ENCODE results near the gene NLRX1. TPM values are rescaled to one million over a fixed set of nuclear protein-coding genes. Genes with fewer than 3 reads are reported as not detected.
"Not testable (repeated sequence)": the region's sequence is repeated elsewhere in the genome, so short reads cannot be mapped to it uniquely, and the experiment has no call there.

The NLRX1 gene
- 10 to 100 TPM; 14.8 to 17.9 TPM for total RNA-seq
- long read RNA-seq, full-length matches to known transcripts, result 8 of 29 reads
- long read RNA-seq, partial matches to known transcripts, result 18 of 29 reads
- long read RNA-seq, other reads (novel, unspliced or antisense), result 3 of 29 reads

- DNase-seq (peak; percentile 83 to 86), ATAC-seq (peak; percentile 94)
- intact Hi-C loops (cut with DNase I, micrococcal nuclease), result no loop called here
Observed at GRCh38 chr11:119168471-119169281, at the start of gene NLRX1. Gene NLRX1 (plus strand): TSS chr11:119168725. CDS start chr11:119171404, 2,679 bp downstream.

- intact Hi-C loops (cut with DNase I, micrococcal nuclease), result no loop called here
- DNase-seq, result no peak
- no peak for ATAC-seq
Observed at GRCh38 chr11:119118946-119119345, 49.6 kb upstream of the NLRX1 start.

DNA sequence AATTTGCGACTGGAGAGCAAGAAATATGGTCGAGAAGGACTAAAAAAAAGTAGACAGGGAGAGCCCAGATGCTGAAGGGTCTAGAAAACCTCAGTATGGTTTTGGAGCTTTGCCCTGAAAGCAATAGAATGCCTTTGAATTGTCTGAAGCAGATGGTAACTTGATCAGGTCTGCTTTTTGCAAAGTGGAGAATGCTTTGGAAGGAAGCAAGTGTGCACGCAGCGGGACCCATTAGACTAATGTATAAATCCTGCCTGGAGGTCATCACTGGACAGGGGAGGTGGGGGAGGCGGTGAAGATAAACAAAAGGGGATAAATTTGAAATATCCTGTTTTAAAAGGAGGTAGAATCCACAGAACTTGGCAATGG, 47.9 kb upstream of the NLRX1 start:
- intact Hi-C loops (cut with DNase I, micrococcal nuclease), result no loop called here
- no peak for DNase-seq
- no peak for ATAC-seq

DNA sequence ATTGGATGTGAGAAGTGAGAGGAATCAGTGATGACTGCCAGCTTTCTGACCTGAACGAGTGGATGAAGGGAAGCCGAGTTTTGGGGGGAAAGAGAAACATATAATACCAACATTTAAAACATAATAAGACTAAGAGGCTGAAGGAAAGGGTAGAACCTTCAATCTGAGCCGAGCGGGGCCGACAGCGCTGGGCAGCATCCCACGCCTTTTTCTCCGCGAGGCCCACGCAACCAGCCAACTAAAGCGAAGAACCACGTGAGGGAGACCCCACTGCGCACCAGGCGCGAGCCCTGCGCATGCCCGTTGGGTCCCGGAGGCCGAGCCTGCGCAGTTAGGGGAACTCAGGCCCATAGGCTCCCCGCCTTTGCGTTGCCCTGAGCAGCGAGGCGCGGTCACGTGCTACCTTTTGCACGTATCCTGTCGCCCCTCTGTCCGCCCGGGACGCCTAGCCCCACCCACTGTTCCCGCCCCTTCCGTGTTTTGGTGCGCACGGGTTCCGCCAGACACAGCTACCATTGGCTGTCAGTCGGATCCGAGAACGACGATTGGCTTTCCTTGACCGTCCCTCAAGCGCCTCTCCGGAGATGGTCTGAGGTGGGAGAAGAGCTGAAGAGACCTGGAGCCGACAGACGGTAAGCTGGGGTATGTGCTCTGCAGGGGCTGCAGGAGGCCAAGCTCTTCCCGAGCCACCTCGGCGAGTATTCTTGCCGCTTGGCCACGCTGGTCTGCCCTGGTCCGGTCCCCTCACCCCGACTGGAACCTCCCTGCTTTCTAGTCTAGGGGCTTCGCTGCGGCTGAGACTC, 47.3 kb upstream of the NLRX1 start, which contains the start of gene HINFP:
HINFP (plus strand) TSS at position 573 of the 803 bp plus-strand sequence. CDS start 5,365 bp downstream, outside the sequence.
- ATAC-seq, result peak; percentile 92
- intact Hi-C loops (cut with DNase I, micrococcal nuclease), result no loop called here
- peak; percentile 100 for DNase-seq

GRCh38 chr11:119121811-119122124, 46.8 kb upstream of the NLRX1 start:
- DNase-seq (no peak), ATAC-seq (peak; percentile 40)
- intact Hi-C loops (cut with DNase I, micrococcal nuclease), result no loop called here

GRCh38 chr11:119125821-119126220, 42.7 kb upstream of the NLRX1 start:
- ATAC-seq, result peak; percentile 60
- intact Hi-C loops (cut with DNase I, micrococcal nuclease), result no loop called here
- DNase-seq, result peak; percentile 41 to 54

DNA sequence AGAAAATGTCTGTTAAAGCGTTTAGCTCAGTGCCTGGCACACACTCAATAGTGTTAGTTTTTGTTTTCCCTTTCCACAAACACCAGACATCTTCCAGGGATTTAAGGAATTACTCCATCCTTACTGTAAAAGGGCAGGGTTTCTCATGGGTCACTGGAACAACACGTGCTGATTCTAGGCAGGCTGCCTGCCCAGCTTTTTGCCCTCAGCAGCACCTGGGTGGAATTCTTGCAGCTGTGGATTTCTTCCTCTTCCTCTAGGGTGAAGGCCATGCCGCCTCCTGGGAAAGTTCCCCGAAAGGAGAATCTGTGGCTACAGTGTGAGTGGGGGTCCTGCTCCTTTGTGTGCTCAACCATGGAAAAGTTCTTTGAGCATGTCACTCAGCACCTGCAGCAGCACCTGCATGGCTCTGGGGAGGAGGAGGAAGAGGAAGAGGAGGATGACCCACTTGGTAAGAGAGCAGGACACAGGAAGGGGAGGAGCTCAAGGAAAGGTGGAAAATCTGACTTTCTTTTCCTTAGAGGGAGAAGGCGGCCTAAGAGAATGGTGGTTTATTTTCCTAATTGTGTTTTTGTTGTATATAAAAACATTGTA, 41.8 kb upstream of the NLRX1 start:
- ATAC-seq, result peak; percentile 22
- intact Hi-C loops (cut with DNase I, micrococcal nuclease), result no loop called here
- DNase-seq, result no peak

GRCh38 chr11:119130662-119131061, 37.9 kb upstream of the NLRX1 start:
- intact Hi-C loops (cut with DNase I, micrococcal nuclease), result no loop called here
- DNase-seq, result no peak
- ATAC-seq, result no peak

- DNase-seq, result no peak
- intact Hi-C loops (cut with DNase I, micrococcal nuclease), result no loop called here
- ATAC-seq, result peak; percentile 75
Observed at GRCh38 chr11:119134389-119134978, 34.0 kb upstream of the NLRX1 start.

DNA sequence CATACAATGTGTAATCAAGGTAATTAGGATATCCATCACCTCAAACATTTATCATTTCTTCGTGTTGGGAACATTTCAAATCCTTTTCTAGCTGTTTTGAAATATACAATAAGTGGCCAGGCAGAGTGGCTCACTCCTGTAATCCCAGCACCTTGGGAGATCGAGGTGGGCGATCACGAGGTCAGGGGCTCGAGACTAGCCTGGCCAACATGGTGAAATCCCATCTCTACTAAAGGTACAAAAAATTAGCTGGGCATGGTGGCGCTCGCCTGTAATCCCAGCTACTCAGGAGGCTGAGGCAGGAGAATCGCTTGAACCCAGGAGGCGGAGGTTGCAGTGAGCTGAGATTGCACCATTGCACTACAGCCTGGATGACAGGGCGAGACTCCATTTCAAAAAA, 29.2 kb upstream of the NLRX1 start:
- ATAC-seq; intact Hi-C loops (cut with DNase I, micrococcal nuclease); DNase-seq: not testable (repeated sequence)

GRCh38 chr11:119144825-119145486, 23.6 kb upstream of the NLRX1 start:
- ATAC-seq (peak; percentile 95), DNase-seq (peak; percentile 72 to 82)
- intact Hi-C loops (cut with DNase I, micrococcal nuclease), result loop anchor here in 1 of 2 donors (10.0 kb wide), 1 partner anchor 50 kb away; no protein-coding TSS in a partner anchor

DNA sequence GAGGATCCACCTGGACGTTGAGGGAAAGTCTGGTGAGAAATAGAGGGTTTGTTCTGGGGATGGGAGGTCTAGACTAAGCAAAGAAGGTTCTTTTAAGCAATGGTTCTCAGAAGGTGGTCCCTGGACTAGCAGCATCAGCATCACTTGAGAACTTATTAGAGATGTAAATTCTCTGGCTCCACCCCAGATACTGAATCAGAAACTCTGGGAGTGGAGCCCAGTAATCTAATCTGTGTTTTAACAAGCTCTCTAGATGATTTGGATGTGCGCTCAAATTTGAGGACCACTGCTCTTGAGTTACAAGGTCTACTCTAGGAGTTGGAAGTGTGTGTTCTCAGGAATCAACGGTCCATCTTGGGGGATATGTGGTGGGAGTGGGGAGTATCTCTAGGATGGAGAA, 23.0 kb upstream of the NLRX1 start:
- intact Hi-C loops (cut with DNase I, micrococcal nuclease), result loop anchor here in 1 of 2 donors (10.0 kb wide), 1 partner anchor 49 kb away; no protein-coding TSS in a partner anchor
- ATAC-seq (no peak), DNase-seq (no peak)

- ATAC-seq, result no peak
- no peak for DNase-seq
- intact Hi-C loops (cut with DNase I, micrococcal nuclease), result loop anchor here in 1 of 2 donors (10.0 kb wide), 1 partner anchor 47 kb away; no protein-coding TSS in a partner anchor
Observed at GRCh38 chr11:119147604-119148333, 20.8 kb upstream of the NLRX1 start.

DNA sequence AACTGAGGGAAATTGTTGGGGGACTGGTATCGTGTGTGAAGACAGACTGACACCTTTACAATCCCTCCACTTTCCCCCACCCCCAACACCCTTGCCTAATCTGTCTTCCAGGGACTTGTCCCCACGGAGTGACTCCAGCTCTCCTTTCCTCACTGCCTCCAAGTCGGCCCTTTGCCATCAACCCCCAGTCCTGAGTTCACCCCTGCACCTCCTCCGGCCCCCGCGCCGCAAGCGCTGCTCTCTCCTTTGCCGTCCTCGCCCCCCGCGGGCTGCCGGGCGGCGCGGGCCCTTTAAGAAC, 19.9 kb upstream of the NLRX1 start:
- no peak for ATAC-seq
- intact Hi-C loops (cut with DNase I, micrococcal nuclease), result loop anchor here in 1 of 2 donors (10.0 kb wide), 1 partner anchor 46 kb away; no protein-coding TSS in a partner anchor
- no peak for DNase-seq

- intact Hi-C loops (cut with DNase I, micrococcal nuclease), result loop anchor here in 1 of 2 donors (10.0 kb wide), 1 partner anchor 46 kb away; no protein-coding TSS in a partner anchor
- DNase-seq, result peak in 1 of 2 donors; percentile 35
- peak; percentile 56 for ATAC-seq
Observed at GRCh38 chr11:119149018-119149785, 19.3 kb upstream of the NLRX1 start, which contains the start of gene ABCG4. Gene ABCG4 (plus strand): TSS chr11:119149052. CDS start chr11:119149966, 914 bp downstream.

DNA sequence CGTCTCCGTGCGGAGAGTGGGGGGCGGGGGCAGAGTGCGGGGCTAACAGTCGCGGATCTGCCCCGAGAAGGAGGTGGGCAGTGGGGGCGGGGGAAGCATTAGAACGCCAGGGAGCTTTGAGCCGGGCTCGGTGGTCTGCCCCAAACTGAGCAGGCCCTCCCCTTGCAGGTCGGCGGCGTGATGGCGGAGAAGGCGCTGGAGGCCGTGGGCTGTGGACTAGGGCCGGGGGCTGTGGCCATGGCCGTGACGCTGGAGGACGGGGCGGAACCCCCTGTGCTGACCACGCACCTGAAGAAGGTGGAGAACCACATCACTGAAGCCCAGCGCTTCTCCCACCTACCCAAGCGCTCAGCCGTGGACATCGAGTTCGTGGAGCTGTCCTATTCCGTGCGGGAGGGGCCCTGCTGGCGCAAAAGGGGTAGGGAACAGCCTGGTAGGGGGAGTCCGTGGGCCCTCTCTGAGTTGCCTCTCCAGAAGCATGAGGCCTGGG, 18.7 kb upstream of the NLRX1 start:
- no peak for ATAC-seq

DNA sequence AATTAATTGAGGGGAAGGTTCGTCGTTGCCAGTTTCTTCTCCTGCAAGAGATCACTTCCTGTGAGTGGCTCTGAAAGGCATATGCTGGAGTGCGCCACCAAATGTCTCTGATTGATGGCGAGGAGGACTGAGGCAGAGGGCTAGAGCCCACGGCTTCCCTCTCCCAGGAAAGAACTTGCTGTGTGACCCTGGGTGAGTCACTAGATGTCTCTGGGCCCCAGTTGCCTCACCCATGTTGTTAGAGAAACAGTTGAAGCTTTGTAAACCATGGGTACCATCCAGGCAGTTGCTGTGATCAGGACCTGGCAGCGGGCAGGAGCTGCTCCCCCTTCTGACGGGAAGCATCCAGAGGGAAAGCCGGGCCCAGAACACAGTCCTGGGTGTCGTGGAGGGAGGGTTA, 16.5 kb upstream of the NLRX1 start:
- ATAC-seq (no peak), DNase-seq (no peak)
- intact Hi-C loops (cut with DNase I, micrococcal nuclease), result no loop called here

More for the DNA sequence above, 18.7 kb upstream of the NLRX1 start:
- intact Hi-C loops (cut with DNase I, micrococcal nuclease), result loop anchor here in 1 of 2 donors (10.0 kb wide), 1 partner anchor 45 kb away; no protein-coding TSS in a partner anchor
- DNase-seq, result no peak
